ENCODE data around the gene KHDRBS2.

- TF ChIP-seq, protein P1, sequence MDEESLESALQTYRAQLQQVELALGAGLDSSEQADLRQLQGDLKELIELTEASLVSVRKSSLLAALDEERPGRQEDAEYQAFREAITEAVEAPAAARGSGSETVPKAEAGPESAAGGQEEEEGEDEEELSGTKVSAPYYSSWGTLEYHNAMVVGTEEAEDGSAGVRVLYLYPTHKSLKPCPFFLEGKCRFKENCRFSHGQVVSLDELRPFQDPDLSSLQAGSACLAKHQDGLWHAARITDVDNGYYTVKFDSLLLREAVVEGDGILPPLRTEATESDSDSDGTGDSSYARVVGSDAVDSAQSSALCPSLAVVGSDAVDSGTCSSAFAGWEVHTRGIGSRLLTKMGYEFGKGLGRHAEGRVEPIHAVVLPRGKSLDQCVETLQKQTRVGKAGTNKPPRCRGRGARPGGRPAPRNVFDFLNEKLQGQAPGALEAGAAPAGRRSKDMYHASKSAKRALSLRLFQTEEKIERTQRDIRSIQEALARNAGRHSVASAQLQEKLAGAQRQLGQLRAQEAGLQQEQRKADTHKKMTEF (CRISPR knock-in tag; IDR thresholded peaks at IDR 0.05) = no peak
- TF ChIP-seq ZFAT (CRISPR knock-in tag; conservative IDR thresholded peaks at IDR 0.05) (no peak), ZNF34 (CRISPR knock-in tag; IDR thresholded peaks at IDR 0.05; ENCODE audit: borderline replicate concordance) (no peak), TAF1 (CRISPR knock-in tag; IDR thresholded peaks at IDR 0.05) (no peak), BRD4 (CRISPR knock-in tag; IDR thresholded peaks at IDR 0.05) (no peak)
- TF ChIP-seq, protein P2, sequence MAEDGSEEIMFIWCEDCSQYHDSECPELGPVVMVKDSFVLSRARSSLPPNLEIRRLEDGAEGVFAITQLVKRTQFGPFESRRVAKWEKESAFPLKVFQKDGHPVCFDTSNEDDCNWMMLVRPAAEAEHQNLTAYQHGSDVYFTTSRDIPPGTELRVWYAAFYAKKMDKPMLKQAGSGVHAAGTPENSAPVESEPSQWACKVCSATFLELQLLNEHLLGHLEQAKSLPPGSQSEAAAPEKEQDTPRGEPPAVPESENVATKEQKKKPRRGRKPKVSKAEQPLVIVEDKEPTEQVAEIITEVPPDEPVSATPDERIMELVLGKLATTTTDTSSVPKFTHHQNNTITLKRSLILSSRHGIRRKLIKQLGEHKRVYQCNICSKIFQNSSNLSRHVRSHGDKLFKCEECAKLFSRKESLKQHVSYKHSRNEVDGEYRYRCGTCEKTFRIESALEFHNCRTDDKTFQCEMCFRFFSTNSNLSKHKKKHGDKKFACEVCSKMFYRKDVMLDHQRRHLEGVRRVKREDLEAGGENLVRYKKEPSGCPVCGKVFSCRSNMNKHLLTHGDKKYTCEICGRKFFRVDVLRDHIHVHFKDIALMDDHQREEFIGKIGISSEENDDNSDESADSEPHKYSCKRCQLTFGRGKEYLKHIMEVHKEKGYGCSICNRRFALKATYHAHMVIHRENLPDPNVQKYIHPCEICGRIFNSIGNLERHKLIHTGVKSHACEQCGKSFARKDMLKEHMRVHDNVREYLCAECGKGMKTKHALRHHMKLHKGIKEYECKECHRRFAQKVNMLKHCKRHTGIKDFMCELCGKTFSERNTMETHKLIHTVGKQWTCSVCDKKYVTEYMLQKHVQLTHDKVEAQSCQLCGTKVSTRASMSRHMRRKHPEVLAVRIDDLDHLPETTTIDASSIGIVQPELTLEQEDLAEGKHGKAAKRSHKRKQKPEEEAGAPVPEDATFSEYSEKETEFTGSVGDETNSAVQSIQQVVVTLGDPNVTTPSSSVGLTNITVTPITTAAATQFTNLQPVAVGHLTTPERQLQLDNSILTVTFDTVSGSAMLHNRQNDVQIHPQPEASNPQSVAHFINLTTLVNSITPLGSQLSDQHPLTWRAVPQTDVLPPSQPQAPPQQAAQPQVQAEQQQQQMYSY (CRISPR knock-in tag; IDR thresholded peaks at IDR 0.05) = no peak
Measured at GRCh38 chr6:61909486-61909885, 376.5 kb downstream of the KHDRBS2 start.

Data from HepG2 (cell line).